Common myeloid progenitor, CD34-positive (primary cell): ENCODE data around the gene TRMU.

Experiments
- CTCF ChIA-PET: fragments of 350-600 bp; sonication (Branson Sonifier 250); formaldehyde crosslinking; loops from one replicate; lab custom pipeline; 2021; ENCODE audit warnings: antibody characterized with exemption; lab: Charles Lee
- POLR2A ChIA-PET: fragments of 350-600 bp; sonication (Branson Sonifier 250); formaldehyde crosslinking; loops from one replicate; lab custom pipeline; 2021; ENCODE audit warnings: antibody characterized with exemption; lab: Charles Lee
- DNase-seq, 3 donors: peaks; one replicate each; pipeline versions ENCODE4 v3.0.0 to v3.0.0-alpha.2; 2013
- H3K27ac ChIP-seq, 2 experiments: 1 replicate in 1 of 2; 2 replicates in 1 of 2; pipeline ENCODE4 v1.7.0; 2013; ENCODE audit warnings: inconsistent platforms in 2 of 2, low read length in 2 of 2, mild to moderate bottlenecking in 2 of 2, low read depth in 1 of 2, moderate library complexity in 1 of 2; ENCODE audit not compliant: severe bottlenecking in 2 of 2, insufficient read depth in 1 of 2, poor library complexity in 1 of 2
- H3K27me3 ChIP-seq, 5 experiments: replicated peaks in 2 of 5; 1 replicate in 3 of 5; 2 replicates in 2 of 5; pipeline versions ENCODE4 v1.6.1 to v1.7.0; 2013; ENCODE audit warnings: low read length in 4 of 5, mild to moderate bottlenecking in 2 of 5, moderate library complexity in 2 of 5, inconsistent platforms in 1 of 5; ENCODE audit not compliant: insufficient read depth in 5 of 5, control insufficient read depth in 4 of 5
- H3K36me3 ChIP-seq, 4 experiments: 1 replicate in 2 of 4; 2 replicates in 2 of 4; pipeline versions ENCODE4 v1.6.1 to v1.7.0; 2013; ENCODE audit warnings: low read length in 3 of 4, control low read depth in 1 of 4, mild to moderate bottlenecking in 1 of 4; ENCODE audit not compliant: control insufficient read depth in 4 of 4, insufficient read depth in 4 of 4
- H3K4me1 ChIP-seq, 4 experiments: 1 replicate in 3 of 4; 2 replicates in 1 of 4; pipeline versions ENCODE4 v1.6.1 to v1.7.1; 2013; ENCODE audit warnings: low read length in 3 of 4, mild to moderate bottlenecking in 3 of 4, control low read depth in 1 of 4, inconsistent platforms in 1 of 4, moderate library complexity in 1 of 4; ENCODE audit not compliant: control insufficient read depth in 4 of 4, insufficient read depth in 4 of 4; ENCODE audit errors: control extremely low read depth in 1 of 4
- H3K4me3 ChIP-seq, 7 experiments: 1 replicate in 4 of 7; 2 replicates in 3 of 7; pipeline versions ENCODE4 v1.5.1 to v1.7.0; 2013; ENCODE audit warnings: mild to moderate bottlenecking in 7 of 7, low read length in 6 of 7, moderate library complexity in 6 of 7, inconsistent platforms in 2 of 7, low read depth in 2 of 7, control low read depth in 1 of 7; ENCODE audit not compliant: insufficient read depth in 4 of 7, control insufficient read depth in 1 of 7; ENCODE audit errors: extremely low read depth in 1 of 7
- H3K9me3 ChIP-seq, 5 experiments: 1 replicate in 4 of 5; 2 replicates in 1 of 5; pipeline versions ENCODE4 v1.6.1 to v1.7.1; 2013; ENCODE audit warnings: low read length in 4 of 5, mild to moderate bottlenecking in 2 of 5, inconsistent platforms in 1 of 5, low read depth in 1 of 5, moderate library complexity in 1 of 5; ENCODE audit not compliant: control insufficient read depth in 4 of 5, insufficient read depth in 2 of 5; ENCODE audit errors: control extremely low read depth in 1 of 5
- WGBS: methylation state at CpG from one replicate; pipeline ENCODE4 v1.1.5; 2013; ENCODE audit not compliant: insufficient coverage; 5-methylcytosine and 5-hydroxymethylcytosine counted together

The TRMU gene

DNA sequence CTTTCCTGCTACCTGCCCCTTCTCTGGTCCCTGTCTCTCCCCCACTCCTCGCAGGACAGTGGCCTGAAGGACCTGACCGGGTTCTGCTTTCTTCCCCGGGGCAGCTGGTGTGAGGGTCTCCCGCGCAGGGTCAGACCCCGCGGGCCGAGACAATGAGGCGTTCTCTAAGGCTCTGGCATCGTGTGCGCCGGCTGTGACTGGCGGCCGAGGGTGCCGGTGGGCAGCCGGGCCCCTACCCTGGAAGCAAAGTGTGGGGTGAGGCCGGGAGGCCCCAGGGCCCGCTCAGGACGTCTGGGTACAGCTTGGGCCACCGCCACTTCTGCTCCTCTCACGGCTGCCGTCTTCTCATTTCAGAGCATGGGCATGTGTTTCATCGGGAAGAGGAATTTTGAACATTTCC lies 16.3 kb downstream of the TRMU start:
- POLR2A ChIA-PET, result no interaction called here
- 97% methylated on average over 23 of the region's 23 CpGs for WGBS
- Histone ChIP-seq H3K27me3 (no peaks in the 10 kb centered on the region), H3K36me3 (peaks cover 13 to 96% (median 63%) of the 10 kb centered on the region in 4 experiments), H3K9me3 (no peaks in the 10 kb centered on the region), H3K4me1 (no peaks in the 10 kb centered on the region), H3K27ac (no peak overlapping the region), H3K4me3 (no peak overlapping the region)
- no peak for DNase-seq
- CTCF ChIA-PET, result interaction anchor here (1.0 kb wide), 1 partner anchor 191 kb away, joined by 3 read pairs; no protein-coding TSS in a partner anchor

DNA sequence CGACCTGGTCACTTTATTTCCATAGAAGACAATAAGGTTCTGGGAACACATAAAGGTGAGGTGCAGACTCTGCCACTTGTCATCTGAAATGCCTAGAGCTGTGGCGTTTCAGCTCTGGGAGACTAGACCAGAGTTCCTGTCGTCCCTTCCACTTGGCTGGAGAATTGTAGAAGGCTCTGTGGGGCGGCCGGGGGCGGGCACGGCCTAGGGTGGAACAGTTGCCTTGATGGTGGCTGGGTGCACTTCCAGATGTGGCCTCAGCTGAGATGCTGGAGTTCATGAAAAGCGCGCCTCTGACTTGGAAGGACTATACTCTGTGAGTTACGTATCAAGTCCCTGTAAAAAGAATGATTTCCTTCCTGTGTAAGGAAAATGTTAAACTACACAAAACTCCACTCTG lies 16.8 kb downstream of the TRMU start:
- Histone ChIP-seq H3K27me3 (no peaks in the 10 kb centered on the region), H3K4me1 (peaks cover 0 to under 1% (median 0%) of the 10 kb centered on the region in 4 experiments), H3K4me3 (no peak overlapping the region), H3K9me3 (no peaks in the 10 kb centered on the region), H3K27ac (no peak overlapping the region), H3K36me3 (peaks cover 11 to 96% (median 64%) of the 10 kb centered on the region in 4 experiments)
- ChIA-PET POLR2A (no interaction called here), CTCF (interaction anchor here (1.0 to 1.3 kb wide), 2 partner anchors 189 to 191 kb away, joined by 3 read pairs; no protein-coding TSS in a partner anchor)
- WGBS, result 97% methylated on average over 9 of the region's 10 CpGs
- DNase-seq, result no peak

DNA sequence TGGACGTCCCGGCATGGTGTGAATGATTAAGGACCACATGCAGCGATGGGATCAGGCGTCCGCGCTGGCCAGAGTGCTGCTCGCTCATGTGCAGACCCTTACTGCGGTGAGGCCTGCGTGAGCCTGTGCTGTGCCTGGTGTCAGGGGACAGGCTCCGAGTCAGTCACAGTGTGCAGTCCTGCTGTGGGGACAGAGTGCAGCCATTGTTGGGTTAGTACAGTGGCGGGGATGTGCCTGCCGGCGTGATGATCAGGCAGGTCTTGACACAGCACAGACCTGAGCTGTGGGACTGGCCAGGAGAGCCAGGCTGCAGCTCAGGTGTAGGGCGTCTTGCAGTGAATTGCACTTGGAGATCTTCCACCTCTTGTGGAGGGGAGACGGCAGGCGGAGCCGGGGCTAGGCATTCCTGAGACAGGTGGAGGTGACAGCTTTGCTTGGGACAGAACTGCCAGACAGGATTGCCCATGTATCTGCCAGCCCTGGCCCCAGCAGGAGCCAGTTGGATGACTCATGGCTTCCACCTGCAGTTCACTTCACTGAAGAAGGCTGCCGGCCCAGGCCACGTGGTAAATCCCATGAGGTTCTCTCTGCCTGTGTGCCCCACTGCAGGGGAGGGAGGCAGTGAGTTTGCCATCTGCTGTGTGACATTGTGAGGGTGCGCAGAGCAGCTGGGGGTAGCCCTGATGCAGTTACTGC lies 17.3 kb downstream of the TRMU start:
- Histone ChIP-seq H3K27me3 (no peaks in the 10 kb centered on the region), H3K9me3 (no peaks in the 10 kb centered on the region), H3K36me3 (peaks cover 11 to 93% (median 61%) of the 10 kb centered on the region in 4 experiments), H3K4me1 (peaks cover 0 to 5% (median 2%) of the 10 kb centered on the region in 4 experiments), H3K4me3 (no peak overlapping the region), H3K27ac (no peak overlapping the region)
- ChIA-PET CTCF (interaction anchor here (1.0 to 1.3 kb wide), 2 partner anchors 189 to 190 kb away, joined by 3 read pairs; no protein-coding TSS in a partner anchor), POLR2A (no interaction called here)
- WGBS, result 89% methylated on average over 11 of the region's 20 CpGs
- no peak for DNase-seq

DNA sequence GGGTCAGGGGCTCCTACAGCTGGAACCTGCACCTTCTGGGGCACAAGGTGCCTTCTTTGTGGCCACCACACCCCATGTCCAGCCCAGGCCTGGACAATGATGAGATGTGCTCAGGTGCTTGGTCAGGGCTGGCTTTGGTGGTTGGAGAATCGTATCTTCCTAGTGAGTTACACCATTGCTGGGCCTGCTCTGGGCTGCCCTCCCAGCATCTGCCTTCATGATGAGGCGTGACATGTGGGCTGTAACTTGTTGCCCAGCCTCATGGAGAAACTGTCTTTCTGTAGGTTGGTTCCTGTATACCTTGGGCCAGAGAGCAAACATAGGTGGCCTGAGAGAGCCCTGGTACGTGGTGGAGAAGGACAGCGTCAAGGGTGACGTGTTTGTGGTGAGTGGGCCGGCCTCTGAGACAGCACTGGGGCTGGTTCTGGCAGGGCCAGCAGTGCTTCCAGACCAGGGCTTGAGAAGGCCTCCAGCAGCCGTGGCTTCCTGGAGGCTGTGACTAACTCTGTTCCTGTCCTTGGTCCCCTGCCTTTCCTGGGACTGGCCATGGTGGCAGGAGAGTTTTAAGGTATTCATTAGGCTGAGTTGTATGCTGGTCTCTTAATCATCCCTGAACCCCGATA lies 18.1 kb downstream of the TRMU start:
- DNase-seq, result no peak
- CTCF ChIA-PET, result interaction anchor here (1.3 to 3.3 kb wide), 2 partner anchors 188 kb away, joined by 3 to 31 read pairs; no protein-coding TSS in a partner anchor
- 96% methylated on average over 6 of the region's 8 CpGs for WGBS
- peaks cover 0 to 12% (median 4%) of the 10 kb centered on the region in 4 experiments for H3K4me1 ChIP-seq
- H3K27ac ChIP-seq, result no peak overlapping the region
- H3K4me3 ChIP-seq, result no peak overlapping the region
- peaks cover 11 to 89% (median 57%) of the 10 kb centered on the region in 4 experiments for H3K36me3 ChIP-seq
- no peaks in the 10 kb centered on the region for H3K27me3 ChIP-seq
- POLR2A ChIA-PET, result no interaction called here
- no peaks in the 10 kb centered on the region for H3K9me3 ChIP-seq

DNA sequence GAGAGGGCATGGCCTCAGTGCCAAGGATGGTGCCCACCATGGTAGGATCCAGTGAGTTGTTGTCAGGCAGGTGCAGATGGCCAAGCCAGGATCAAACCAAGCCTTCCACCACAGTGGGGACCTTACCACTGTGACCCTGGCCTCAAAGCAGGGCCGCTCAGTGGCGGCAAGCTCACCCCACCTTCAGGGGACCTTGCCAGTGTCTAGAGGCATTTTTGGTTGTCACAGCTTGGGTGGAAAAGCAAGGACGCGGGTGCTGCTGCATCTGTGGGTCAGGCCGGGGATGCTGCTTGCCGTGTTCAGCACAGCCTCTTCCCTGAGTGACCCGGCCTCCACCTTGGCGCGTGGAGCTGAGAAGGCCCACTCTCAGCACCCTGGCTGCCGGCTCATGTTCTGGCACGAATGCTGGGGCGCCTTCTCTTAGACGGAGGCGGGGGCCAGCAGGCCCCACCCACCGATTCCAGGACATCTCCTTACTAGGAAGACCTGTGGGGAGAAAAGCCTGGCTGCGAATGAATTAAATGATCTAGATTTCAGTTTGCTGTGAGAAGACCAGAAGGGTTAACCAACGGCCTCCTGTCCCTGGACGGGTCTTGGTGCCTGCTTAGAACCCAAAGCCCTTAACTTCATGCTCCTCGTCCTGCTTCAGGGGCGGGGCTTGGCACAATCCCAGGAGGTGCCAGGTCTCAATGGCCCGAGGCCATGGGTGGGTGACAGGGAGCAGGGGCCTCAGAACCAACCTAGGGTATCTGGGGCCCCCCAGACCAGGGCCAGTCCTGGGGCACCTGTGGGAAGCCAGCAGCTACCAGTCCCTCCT lies 18.9 kb downstream of the TRMU start:
- peaks cover 10 to 85% (median 53%) of the 10 kb centered on the region in 4 experiments for H3K36me3 ChIP-seq

DNA sequence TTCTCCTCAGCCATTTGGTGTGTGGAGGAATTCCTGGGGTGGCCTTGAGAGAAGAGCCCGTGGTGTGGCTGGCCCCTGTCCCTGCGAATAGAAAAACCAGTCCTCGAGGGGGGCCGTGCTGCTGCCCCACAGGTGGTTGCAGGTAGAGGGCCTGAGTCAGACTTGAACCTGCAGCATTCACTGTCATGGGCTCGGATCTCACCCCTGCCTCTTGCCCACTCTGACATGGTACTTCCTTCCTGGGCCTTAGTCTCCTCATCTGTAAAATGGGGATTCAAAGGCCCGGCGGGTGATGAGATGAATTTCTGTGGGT lies 19.4 kb downstream of the TRMU start:
- Histone ChIP-seq H3K4me3 (no peak overlapping the region), H3K9me3 (peaks cover 0 to 2% (median 0%) of the 10 kb centered on the region in 5 experiments), H3K27me3 (no peaks in the 10 kb centered on the region), H3K27ac (no peak overlapping the region), H3K36me3 (peaks cover 8 to 81% (median 51%) of the 10 kb centered on the region in 4 experiments), H3K4me1 (peaks cover 0 to 12% (median 4%) of the 10 kb centered on the region in 4 experiments)
- POLR2A ChIA-PET, result interaction anchor here (1.7 kb wide), 1 partner anchor 187 kb away, joined by 7 read pairs; no protein-coding TSS in a partner anchor
- 98% methylated on average over 5 of the region's 7 CpGs for WGBS
- DNase-seq, result no peak
- CTCF ChIA-PET, result interaction anchor here (2.2 to 3.3 kb wide), 2 partner anchors 187 to 208 kb away, joined by 5 to 31 read pairs; no protein-coding TSS in a partner anchor

More for the DNA sequence above, 18.9 kb downstream of the TRMU start:
- Histone ChIP-seq H3K4me1 (peaks cover 0 to 12% (median 4%) of the 10 kb centered on the region in 4 experiments), H3K9me3 (no peaks in the 10 kb centered on the region), H3K27ac (no peak overlapping the region), H3K27me3 (no peaks in the 10 kb centered on the region), H3K4me3 (no peak overlapping the region)
- POLR2A ChIA-PET, result interaction anchor here (1.7 kb wide), 1 partner anchor 188 kb away, joined by 7 read pairs; no protein-coding TSS in a partner anchor
- no peak for DNase-seq
- 96% methylated on average over 10 of the region's 21 CpGs for WGBS
- CTCF ChIA-PET, result interaction anchor here (2.2 to 3.3 kb wide), 2 partner anchors 188 to 208 kb away, joined by 5 to 31 read pairs; no protein-coding TSS in a partner anchor
